CD1c-positive myeloid dendritic cell (primary cell): ENCODE measurements around the gene TRIOBP.

ENCODE experiments used
- DNase-seq: peaks from one replicate; pipeline ENCODE4 v3.0.0-alpha.2; 2016; ENCODE audit errors: extremely low spot score

The TRIOBP gene

GRCh38 chr22:37824674-37825641, 128.1 kb downstream of the TRIOBP start:
- DNase-seq: peak; percentile 41
